GF-D8 (cell line): ENCODE data around the gene PLXDC1.

Experiments used
- DNase-seq: peaks from one replicate; lab custom pipeline; 2025; lab: John Stamatoyannopoulos, UW

Gene PLXDC1

GRCh38 chr17:39151150-39151942, at the start of gene PLXDC1:
PLXDC1 (minus strand) TSS chr17:39151637; CDS start chr17:39151437, 200 bp downstream.
- DNase-seq, result no peak

DNA sequence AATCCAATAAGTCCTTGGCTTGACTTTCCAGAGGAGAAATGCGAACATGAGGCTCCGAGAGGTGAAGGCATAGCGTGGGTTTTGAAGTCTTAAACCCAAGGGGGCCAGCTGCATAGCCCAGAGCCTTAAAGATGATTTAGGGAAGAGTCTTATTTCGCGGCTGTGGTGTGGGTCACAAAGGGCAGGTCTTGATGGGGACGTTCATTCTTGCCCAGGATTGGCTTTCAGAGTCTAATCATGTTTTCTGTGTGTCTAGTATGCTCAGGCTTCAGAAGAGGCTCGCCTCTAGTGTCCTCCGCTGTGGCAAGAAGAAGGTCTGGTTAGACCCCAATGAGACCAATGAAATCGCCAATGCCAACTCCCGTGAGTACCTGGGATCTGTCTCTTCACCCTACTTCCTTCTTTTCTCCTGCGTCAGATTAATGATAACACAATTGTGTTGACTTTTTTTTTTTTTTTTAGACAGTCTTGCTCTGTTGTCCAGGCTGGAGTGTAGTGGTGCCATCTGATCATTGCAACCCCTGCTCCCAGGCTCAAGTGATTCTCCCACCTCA, 49.6 kb upstream of the PLXDC1 start:
- DNase-seq, result no peak

DNA sequence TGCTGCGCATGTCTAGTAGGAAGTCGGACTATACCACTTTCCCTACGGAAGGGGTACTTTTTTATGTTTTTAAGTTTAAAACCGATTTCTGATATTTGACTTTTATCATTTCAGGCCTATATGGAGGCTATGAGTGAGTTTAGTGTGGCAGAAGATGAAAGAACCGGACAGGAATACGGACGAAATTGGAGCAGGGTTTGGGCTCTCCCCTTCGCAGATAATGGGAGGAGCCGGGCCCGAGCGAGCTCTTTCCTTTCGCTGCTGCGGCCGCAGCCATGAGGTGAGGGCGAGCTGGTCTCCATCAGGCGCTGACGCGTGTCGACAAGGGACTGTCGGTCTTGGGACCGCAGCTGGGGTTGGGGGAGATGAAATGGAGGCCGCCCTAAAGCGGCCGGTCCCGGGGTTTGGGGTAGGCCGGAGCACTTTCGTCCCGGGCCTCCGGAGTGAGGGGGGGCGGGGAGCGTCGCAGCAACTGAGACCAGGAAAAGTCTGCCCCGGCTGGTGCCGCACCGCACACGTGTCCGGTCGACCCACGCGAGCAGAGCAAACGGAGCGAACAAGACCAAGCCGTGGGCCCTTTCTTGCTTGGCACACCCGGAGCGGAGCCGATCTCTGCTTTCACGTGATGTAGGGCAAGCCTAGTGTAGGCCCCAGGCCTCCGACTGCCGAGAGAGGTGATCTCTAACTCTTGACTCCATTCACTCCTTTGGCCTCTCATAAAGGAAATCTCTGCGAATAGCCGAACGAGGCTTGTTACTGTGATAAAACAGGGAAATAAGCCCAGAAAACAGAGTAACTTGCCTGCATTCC, 48.8 kb upstream of the PLXDC1 start, which contains the start of gene RPL19:
Gene RPL19, plus strand, starts transcription at position 214 of the 810 bp plus-strand sequence. Its CDS starts 62 bp downstream, at position 276.
- peak; percentile 60 for DNase-seq

GRCh38 chr17:39199820-39200069, 48.3 kb upstream of the PLXDC1 start:
- peak; percentile 81 for DNase-seq

DNA sequence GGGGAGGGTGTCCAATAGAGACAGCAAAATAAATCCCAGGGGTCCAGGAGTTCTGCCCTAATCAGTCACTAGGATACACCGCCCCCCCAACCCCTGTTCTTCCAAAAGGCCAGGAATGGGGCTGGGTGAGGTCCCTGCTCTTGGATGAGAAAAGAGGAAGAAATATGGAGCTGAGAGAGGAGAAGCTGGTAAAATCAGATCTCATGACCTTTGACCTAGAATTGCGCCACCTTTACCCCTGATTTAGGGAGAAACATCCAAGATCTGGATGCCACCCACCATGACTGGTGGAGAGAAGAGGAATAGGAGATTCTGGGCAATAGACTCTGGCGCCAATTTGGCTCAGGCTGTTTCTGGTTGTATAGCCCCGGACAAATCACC, 46.7 kb upstream of the PLXDC1 start:
- DNase-seq, result no peak

- no peak for DNase-seq
Observed at GRCh38 chr17:39197380-39198185, 46.1 kb upstream of the PLXDC1 start, which contains the start of gene CACNB1. CACNB1 (minus strand) TSS chr17:39197669; CDS start chr17:39197495, 174 bp downstream.

DNA sequence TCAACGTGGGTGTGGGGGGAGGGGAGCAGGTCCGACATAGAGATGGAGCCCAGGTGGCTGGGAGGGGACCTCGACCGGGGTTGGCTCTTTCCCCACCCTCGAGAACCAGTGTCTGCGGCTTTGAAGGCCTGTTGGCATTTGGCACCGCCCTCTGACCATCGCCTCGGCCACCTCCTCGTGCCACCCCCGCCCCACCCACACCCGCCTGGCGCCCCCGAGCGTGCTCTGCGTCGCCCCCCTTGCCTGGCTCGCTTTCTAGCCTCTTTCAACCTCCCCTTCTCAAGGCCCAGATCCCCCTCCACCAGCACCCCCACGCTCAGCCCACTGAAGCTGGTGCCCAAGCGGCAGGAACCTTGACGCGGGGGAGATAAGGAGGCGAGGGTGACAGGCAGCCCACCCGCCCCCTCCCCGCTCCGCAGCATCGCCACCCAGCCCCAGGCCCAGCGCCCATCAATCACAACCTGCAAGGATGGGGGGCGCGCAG, 45.4 kb upstream of the PLXDC1 start:
- DNase-seq, result no peak

DNA sequence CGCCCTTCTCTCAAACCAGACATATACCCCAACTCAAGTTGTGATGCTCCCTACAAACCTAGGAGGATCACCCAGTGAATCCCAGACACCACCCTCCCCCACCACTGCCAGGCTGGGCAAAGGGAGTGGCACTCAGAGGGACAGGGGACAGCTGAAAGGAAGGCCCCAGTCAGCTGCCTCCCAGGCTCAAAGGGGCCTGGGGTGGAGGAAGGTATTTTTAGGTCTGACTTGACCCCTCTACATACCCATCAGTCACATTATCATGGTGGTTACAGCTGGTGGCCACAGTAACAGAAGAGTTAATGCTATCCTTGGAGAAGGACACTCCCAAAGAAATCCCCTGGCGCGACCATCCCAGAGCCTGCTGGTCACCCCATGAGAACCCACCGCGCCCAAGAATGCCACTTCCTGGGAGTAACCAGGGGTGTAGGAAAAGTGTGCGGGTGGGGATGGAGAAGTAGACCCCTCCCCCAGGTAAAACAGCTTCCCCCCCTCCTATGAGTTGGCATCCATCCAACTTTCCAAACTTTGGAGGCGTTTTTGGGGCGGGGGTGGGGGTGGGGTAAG, 44.9 kb upstream of the PLXDC1 start:
- no peak for DNase-seq

DNA sequence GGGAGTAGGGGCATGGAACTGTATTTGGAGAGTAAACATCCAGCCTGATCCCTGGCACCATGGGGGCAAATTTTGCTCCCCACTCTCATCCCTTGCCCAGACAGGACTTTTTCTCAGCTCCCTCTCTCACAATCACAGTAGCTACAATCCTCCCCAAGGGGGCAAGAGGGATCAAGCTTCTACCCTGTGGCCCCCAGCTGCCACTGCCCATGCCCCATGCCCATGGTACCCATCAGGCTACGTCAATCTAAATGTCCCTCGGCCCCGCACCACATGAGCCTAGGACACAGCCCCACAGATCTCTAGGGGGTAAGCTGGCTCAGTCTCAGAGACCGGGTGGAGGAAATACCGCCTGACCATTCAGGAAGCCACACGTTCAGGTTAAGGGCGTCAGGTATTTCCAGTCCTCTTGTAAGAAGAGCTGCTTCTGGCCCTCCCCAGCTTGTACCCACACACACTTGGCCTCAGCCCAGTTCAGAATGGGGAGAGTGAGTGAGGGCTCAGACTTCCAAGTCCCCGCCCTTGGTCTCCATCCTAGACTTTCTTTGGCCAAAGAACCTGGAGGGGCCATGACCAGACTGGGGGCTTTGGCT, 44.2 kb upstream of the PLXDC1 start:
- no peak for DNase-seq

- DNase-seq, result no peak
Observed at GRCh38 chr17:39194985-39195524, 43.6 kb upstream of the PLXDC1 start.

DNA sequence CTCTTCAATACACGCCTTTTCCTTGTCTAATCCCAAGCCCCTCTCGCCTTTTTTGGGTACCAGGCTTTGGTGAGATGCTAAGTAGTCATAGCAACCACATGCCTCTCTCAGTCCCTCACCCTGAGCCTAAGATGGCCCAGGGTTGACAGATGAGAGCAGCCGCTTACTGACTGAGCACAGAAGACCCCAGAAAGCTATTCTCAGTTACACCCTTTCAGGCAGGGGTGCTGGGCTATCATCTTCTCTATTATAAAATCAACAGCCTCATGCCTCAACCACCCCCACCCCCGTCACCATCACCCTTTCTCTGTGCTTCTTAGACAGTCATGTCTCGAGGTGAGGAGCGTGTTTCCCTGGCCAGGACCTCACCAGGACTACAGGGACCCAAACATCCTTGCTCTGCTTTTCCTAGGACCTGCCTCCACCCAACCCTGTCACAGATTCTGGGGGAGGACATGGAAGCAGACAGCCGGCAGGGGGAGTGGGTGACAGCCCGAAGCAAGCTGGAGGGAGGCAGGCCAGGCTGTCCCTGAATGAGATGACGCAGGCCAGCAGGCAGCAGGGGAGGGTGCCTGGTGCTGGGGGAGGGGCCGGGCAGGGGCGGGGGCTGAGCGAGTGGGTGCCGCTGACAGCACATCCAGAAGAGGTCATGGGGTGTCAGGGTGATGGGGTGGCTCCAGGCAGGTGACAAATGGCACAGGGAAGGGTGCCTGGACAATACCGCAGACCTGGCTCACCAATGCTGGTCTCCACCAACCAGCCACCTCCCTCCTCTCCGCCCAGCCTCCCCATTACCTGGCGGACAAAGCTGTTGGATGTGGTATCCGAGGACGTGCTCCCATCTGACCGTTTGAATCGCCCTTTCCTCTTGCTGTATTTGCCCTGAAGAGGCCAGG, 42.9 kb upstream of the PLXDC1 start:
- no peak for DNase-seq

DNA sequence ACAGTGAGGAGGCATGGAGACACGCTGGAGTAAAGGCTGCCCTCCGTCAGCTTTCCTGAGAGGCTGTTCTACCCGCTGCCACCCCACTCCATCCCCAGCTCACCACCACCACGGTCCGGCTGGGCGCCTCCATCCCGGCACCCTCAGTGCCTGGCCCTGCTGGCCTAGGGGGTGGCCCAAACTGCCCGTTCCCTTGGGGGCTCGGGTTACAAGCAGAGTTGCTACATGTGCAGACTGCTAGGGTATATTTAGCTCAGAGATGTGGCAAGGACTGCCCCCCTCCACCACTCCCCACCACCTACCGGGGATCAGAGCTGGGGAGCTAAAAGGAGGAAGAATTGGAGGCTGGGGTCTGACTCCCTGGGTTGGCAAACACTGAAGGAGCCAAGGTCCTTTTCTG, 41.9 kb upstream of the PLXDC1 start:
- DNase-seq, result no peak

DNA sequence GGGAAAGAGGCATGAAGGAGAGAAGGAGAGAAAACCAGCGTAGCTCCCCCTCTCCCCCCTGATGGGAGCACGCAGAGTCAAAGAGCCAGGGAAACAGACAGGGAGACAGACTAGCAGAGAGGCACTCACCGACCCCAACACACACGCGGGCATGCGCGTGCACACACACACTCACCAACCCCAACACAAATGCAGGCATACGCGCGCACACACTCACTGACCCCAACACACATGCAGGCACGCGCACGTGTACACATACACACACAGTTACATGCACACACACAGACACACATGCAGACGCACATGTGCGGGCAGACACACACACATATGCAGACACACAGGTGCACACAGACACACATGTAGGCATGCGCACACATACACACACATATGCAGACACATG, 41.5 kb upstream of the PLXDC1 start:
- DNase-seq, result no peak

- DNase-seq, result no peak
Observed at GRCh38 chr17:39191750-39192510, 40.5 kb upstream of the PLXDC1 start.

GRCh38 chr17:39187152-39187830, 35.9 kb upstream of the PLXDC1 start:
- no peak for DNase-seq

GRCh38 chr17:39186481-39187002, 35.1 kb upstream of the PLXDC1 start:
- no peak for DNase-seq

DNA sequence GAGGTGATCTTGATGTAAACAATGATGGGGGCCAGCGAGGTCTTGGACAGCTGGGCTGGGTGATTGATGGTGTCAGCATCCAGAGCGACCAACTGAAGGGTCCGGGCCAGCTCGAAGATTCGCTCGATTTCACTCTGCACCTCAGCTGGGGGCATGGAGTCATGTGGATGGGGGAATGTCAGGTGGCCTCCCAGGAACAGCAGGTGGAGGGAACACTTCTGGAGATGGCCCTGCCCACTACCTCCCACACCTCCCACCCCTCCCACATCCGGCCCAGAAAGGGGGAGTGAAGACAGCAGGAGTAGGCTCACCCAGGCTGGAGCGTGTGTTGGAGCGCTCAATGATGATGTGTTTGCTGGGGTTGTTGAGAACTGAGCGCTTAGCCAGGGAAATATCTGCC, 32.3 kb upstream of the PLXDC1 start:
- DNase-seq, result no peak

DNA sequence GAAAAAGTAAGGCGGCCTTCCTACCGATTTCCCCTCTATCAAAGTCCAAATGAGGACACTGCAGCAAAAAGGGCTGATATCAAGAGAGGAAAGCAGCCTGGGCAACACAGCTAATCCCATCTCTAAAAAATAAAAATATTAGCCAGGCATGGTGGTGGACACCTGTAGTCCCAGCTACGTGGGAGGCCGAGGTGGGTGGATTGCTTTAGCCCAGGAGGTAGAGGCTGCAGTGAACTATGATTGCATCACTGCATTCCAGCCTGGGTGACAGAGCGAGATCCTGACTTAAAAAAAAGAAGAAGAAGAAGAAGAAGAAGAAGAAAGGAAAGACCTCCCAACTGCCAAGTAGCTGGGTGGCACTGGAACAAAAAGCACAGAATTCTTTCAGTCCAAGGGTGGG, 31.6 kb upstream of the PLXDC1 start:
- no peak for DNase-seq
